GM12878 (cell line): ENCODE data around the gene VARS1. TPM values are rescaled to one million over a fixed set of nuclear protein-coding genes. Genes with fewer than 3 reads are reported as not detected.

ENCODE experiments used
- ATAC-seq: fragments of 200-7000 bp; cut with Tn5 transposase; 3 replicates; pipeline ENCODE4 v1.9.1; 2020; ENCODE audit warnings: mild to moderate bottlenecking, moderate library complexity
- BruUV-seq: library from RNA; stranded (reverse); fragments of 400-500 nt; replicated peaks from 2 replicates; lab custom pipeline; 2021; lab: Mats Ljungman, UMichigan
- CTCF ChIA-PET: fragments of 300-600 bp; sonication (Branson Sonifier 250); formaldehyde crosslinking; extraction: SDS; loops from one replicate; lab custom pipeline; 2021; ENCODE audit warnings: inconsistent platforms; lab: Yijun Ruan, JAX
- POLR2A ChIA-PET: fragments of 350-600 bp; formaldehyde crosslinking; extraction: SDS; loops from one replicate; lab custom pipeline; 2021; ENCODE audit warnings: inconsistent platforms; lab: Charles Lee
- RAD21 ChIA-PET: fragments of 300-600 bp; sonication (Branson Sonifier 250); formaldehyde crosslinking; loops from one replicate; lab custom pipeline; 2023; ENCODE audit warnings: antibody characterized with exemption; ENCODE audit not compliant: unreplicated experiment; lab: Charles Lee
- SMC1A ChIA-PET: fragments of 300-600 bp; sonication (Branson Sonifier 250); formaldehyde crosslinking; loops from one replicate; lab custom pipeline; 2023; ENCODE audit not compliant: unreplicated experiment, uncharacterized antibody; lab: Charles Lee
- DNase-seq: peaks from one replicate; pipeline ENCODE4 v3.0.0-alpha.2; 2011; ENCODE audit warnings: low read depth, low spot score
- FAIRE-seq: peaks from 3 replicates; lab custom pipeline; 2011; peaks lifted over from hg19 to GRCh38; lab: Jason Lieb, UNC
- H2AFZ ChIP-seq: 2 replicates; pipeline ENCODE4 v1.6.0; 2011; ENCODE audit warnings: low read depth, low read length, control low read depth; ENCODE audit not compliant: control insufficient read depth
- H3K27ac ChIP-seq: 2 replicates; pipeline ENCODE4 v1.5.1; 2011; ENCODE audit warnings: control low read depth; ENCODE audit not compliant: control insufficient read depth, insufficient read depth
- H3K27me3 ChIP-seq, 2 experiments: replicated peaks in 1 of 2; 2 replicates each; pipeline versions ENCODE4 v1.6.0 to v1.6.1; 2011; ENCODE audit warnings: low read length in 1 of 2; ENCODE audit not compliant: control insufficient read depth in 2 of 2, insufficient read depth in 2 of 2
- H3K36me3 ChIP-seq, 2 experiments: 2 replicates each; pipeline ENCODE4 v1.5.1; 2011; ENCODE audit warnings: low read length in 1 of 2; ENCODE audit not compliant: control insufficient read depth in 2 of 2, insufficient read depth in 2 of 2
- H3K4me1 ChIP-seq: 2 replicates; pipeline ENCODE4 v1.6.1; 2011; ENCODE audit warnings: mild to moderate bottlenecking, low read length, moderate library complexity, mixed read lengths; ENCODE audit not compliant: control insufficient read depth, insufficient read depth
- H3K4me2 ChIP-seq: 2 replicates; pipeline ENCODE4 v1.6.0; 2011; ENCODE audit warnings: control low read depth; ENCODE audit not compliant: control insufficient read depth, insufficient read depth
- H3K4me3 ChIP-seq: fragments of 200-600 bp; sonication (generic); 2 replicates; pipeline ENCODE4 v1.5.1; 2016
- H3K79me2 ChIP-seq: 2 replicates; pipeline ENCODE4 v1.6.0; 2011; ENCODE audit warnings: low read length; ENCODE audit not compliant: control insufficient read depth, insufficient read depth
- H3K9ac ChIP-seq: 2 replicates; pipeline ENCODE4 v1.8.0; 2011; ENCODE audit warnings: low read length, control low read depth, mixed read lengths; ENCODE audit not compliant: control insufficient read depth, insufficient read depth
- H3K9me3 ChIP-seq: replicated peaks from 3 replicates; pipeline ENCODE4 v1.5.1; 2011; ENCODE audit warnings: mild to moderate bottlenecking, low read length; ENCODE audit not compliant: control insufficient read depth, insufficient read depth
- H4K20me1 ChIP-seq: 2 replicates; pipeline ENCODE4 v1.6.0; 2011; ENCODE audit not compliant: control insufficient read depth, insufficient read depth
- CHD2 ChIP-seq: IDR thresholded peaks from 2 replicates; pipeline ENCODE4 v1.6.1; 2011; ENCODE audit warnings: low read depth, low read length, improper control_type of control experiment, borderline replicate concordance
- CHD4 ChIP-seq: fragments of 200-600 bp; sonication (generic); IDR thresholded peaks from 2 replicates; pipeline ENCODE4 v1.6.1; 2016; ENCODE audit warnings: mild to moderate bottlenecking
- HSF1 ChIP-seq: fragments of 150-350 bp; IDR thresholded peaks from 2 replicates; pipeline ENCODE4 v1.6.1; 2014; ENCODE audit warnings: mild to moderate bottlenecking, low read depth, low read length
- MTA3 ChIP-seq: IDR thresholded peaks from 2 replicates; pipeline ENCODE4 v1.6.1; 2012; ENCODE audit warnings: low read length, inconsistent platforms, borderline replicate concordance
- MXI1 ChIP-seq: fragments of 150-350 bp; IDR thresholded peaks from 2 replicates; pipeline ENCODE4 v1.6.1; 2011; ENCODE audit warnings: low read depth, mild to moderate bottlenecking, inconsistent platforms, low read length, improper control_type of control experiment
- MYB ChIP-seq: fragments of 150-350 bp; IDR thresholded peaks from 2 replicates; pipeline ENCODE4 v1.6.1; 2014; ENCODE audit warnings: mild to moderate bottlenecking, low read depth, low read length, borderline replicate concordance
- MYC ChIP-seq: IDR thresholded peaks from 2 replicates; pipeline ENCODE4 v1.6.1; 2011; ENCODE audit warnings: mild to moderate bottlenecking, low read length, moderate library complexity, inconsistent platforms; ENCODE audit not compliant: insufficient read depth, insufficient replicate concordance, insufficient read length, severe bottlenecking
- SP1 ChIP-seq: IDR thresholded peaks from one replicate; pipeline ENCODE4 v1.6.1; 2011; ENCODE audit warnings: low read depth, low read length
- SUZ12 ChIP-seq: fragments of 200-600 bp; sonication (generic); IDR thresholded peaks from one replicate; pipeline ENCODE4 v1.6.1; 2018; ENCODE audit warnings: antibody characterized with exemption, mild to moderate bottlenecking; ENCODE audit not compliant: unreplicated experiment
- TARDBP ChIP-seq: IDR thresholded peaks from 2 replicates; pipeline ENCODE4 v1.6.1; 2016; ENCODE audit warnings: borderline replicate concordance
- USF2 ChIP-seq: IDR thresholded peaks from 2 replicates; pipeline ENCODE4 v1.6.1; 2011; ENCODE audit warnings: low read depth, low read length, improper control_type of control experiment, borderline replicate concordance
- ZZZ3 ChIP-seq: IDR thresholded peaks from 2 replicates; pipeline ENCODE4 v1.6.1; 2011; ENCODE audit warnings: low read depth; ENCODE audit not compliant: control insufficient read depth, insufficient read length
- WGBS: methylation state at CpG from one replicate; pipeline ENCODE4 v1.1.6; 2016; ENCODE audit warnings: low lambda C conversion rate; ENCODE audit not compliant: insufficient replicate concordance, insufficient coverage; ENCODE audit errors: missing lambda C conversion rate; 5-methylcytosine and 5-hydroxymethylcytosine counted together
- in situ Hi-C: fragments of 300-500 bp; cut with MboI; formaldehyde crosslinking; loops from 9 replicates; pipeline ENCODE4 v1.14.3; 2018; ENCODE audit warnings: mixed read lengths
- intact Hi-C: fragments of 100-400 bp; cut with micrococcal nuclease; formaldehyde crosslinking; loops from one replicate; pipeline ENCODE4 v1.14.2; 2022; ENCODE audit not compliant: unreplicated experiment
- polyA plus RNA-seq, 11 experiments: library from polyadenylated mRNA; depleted of rRNA in 4 of 11; unstranded in 6 of 11; stranded (reverse) in 5 of 11; fragments of >200 nt; fragmentation: Nextera tagmentation in 4 of 11; fragmentation: Illumina TruSeq in 1 of 11; extraction: Ambion mirVana in 4 of 11; extraction: Trizol in 1 of 11; gene quantifications; 1 replicate in 1 of 11; 2 replicates in 10 of 11; pipeline versions ENCODE4 v1.2.1 to v1.2.3, GENCODE V29; 2011 to 2016; ENCODE audit warnings: inconsistent platforms in 2 of 11, missing spikeins in 2 of 11, low read depth in 1 of 11
- total RNA-seq, 4 experiments: library from RNA; depleted of rRNA in 3 of 4; stranded (reverse); fragments of >200 nt in 3 of 4; fragmentation: Illumina TruSeq in 1 of 4; extraction: Trizol in 1 of 4; gene quantifications; 2 replicates each; pipeline versions ENCODE4 v1.2.1 to v1.2.3, GENCODE V29; 2013 to 2021

VARS1 gene
- total and polyA plus RNA-seq, 10 of the 15 experiments (the other 5 are each of a cell fraction or from before 2014, with no cell fraction given), result 1.2 to 243 (median 80.7) TPM

GRCh38 chr6:31775633-31776484, 19.7 kb downstream of the VARS1 start:
- DNase-seq (no peak), ATAC-seq (no peak), FAIRE-seq (no peak)
- no peaks in the 10 kb centered on the region for H4K20me1 ChIP-seq
- H3K9me3 ChIP-seq, result no peaks in the 10 kb centered on the region
- in situ Hi-C loops, result no loop called here
- H3K79me2 ChIP-seq, result no peaks in the 10 kb centered on the region
- 88% methylated on average over 32 of the region's 32 CpGs for WGBS
- RAD21 ChIA-PET, result interaction anchor here (1.3 to 1.7 kb wide), 2 partner anchors 40 to 54 kb away, joined by 4 to 5 read pairs; partner anchors contain the start of gene CLIC1
- peaks cover 0 to 23% of the 10 kb centered on the region in 2 experiments; a peak in 2 of 4 replicates for H3K36me3 ChIP-seq
- H3K4me3 ChIP-seq, result no peak overlapping the region
- no peaks in the 10 kb centered on the region for H3K27me3 ChIP-seq
- BruUV-seq, result no TSS peak
- SMC1A ChIA-PET, result interaction anchor here (0.8 to 1.7 kb wide), 3 partner anchors 31 to 47 kb away, joined by 3 to 5 read pairs (median 4); partner anchors contain the start of gene LSM2
- TF ChIP-seq MXI1 (no peak), MYB (no peak), HSF1 (no peak), CHD4 (no peak), CHD2 (no peak), SUZ12 (no peak), MYC (no peak), MTA3 (no peak), USF2 (no peak), ZZZ3 (no peak), TARDBP (no peak), SP1 (no peak)
- TF ChIP-seq, all 136 proteins: peak for 0
- ChIA-PET CTCF (interaction anchor here (1.5 to 9.2 kb wide), 2 partner anchors 41 to 55 kb away, joined by 9 to 208 read pairs; partner anchors contain the start of genes CLIC1, DDAH2 and MSH5), POLR2A (interaction anchor here (0.6 to 1.4 kb wide), 2 partner anchors 44 to 55 kb away, joined by 3 to 6 read pairs; no protein-coding TSS in a partner anchor)
- H2AFZ ChIP-seq, result no peak overlapping the region
- H3K4me1 ChIP-seq, result peaks cover 18% of the 10 kb centered on the region
- intact Hi-C loops, result loop anchor here (10.0 kb wide), 1 partner anchor 49 kb away; the partner anchor contains the start of gene HSPA1B
- H3K9ac ChIP-seq, result no peak overlapping the region
- H3K4me2 ChIP-seq, result no peak overlapping the region
- no peak overlapping the region for H3K27ac ChIP-seq
